GM18907 (cell line): ENCODE results near the gene SDK2.
"Not testable (repeated sequence)": the region's sequence is repeated elsewhere in the genome, so short reads cannot be mapped to it uniquely, and the experiment has no call there.

ENCODE experiments used
- ATAC-seq: cut with Tn5 transposase; IDR thresholded peaks from one replicate; pipeline ENCODE4 v1.9.1; 2021; ENCODE audit warnings: mild to moderate bottlenecking, moderate library complexity; ENCODE audit not compliant: unreplicated experiment

Gene SDK2

DNA sequence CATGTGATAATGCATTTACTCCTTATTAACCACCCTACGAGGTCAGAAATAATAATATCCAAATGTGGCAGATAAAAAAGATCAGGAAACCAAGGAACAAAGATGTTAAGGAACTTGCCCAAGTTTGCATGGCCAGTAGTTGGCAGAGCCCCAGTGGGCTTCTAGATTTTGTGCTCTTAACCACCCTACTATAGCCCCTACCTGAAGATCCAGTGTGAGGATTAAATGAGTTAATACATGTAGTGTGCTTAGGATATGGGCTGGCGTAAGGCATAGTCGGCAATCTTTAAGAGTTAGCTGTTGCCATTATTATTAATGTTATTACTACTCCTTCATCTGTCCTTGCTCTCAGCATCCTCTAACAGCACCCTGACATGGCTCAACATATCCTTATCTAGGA, 153.4 kb downstream of the SDK2 start:
- no peak for ATAC-seq

DNA sequence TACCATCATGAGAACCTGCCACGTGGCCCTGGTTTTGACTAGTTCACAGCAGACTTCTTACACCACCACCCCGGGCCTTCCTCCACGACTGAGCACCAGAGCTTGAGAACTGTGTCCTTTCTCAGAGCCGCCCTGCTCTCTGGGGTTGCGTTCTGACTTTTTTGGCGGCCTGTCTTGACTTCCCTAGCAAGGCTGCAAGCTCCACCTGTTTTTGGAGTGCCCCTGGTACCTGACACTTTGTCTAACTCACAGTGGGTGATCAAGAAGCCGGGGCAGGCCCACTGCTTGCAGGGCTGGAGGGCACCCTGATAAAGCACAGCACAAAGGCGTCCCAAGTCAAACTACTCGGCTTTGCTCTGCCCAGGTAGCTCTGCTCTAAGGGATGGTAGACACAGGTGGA, 154.3 kb downstream of the SDK2 start:
- no peak for ATAC-seq

DNA sequence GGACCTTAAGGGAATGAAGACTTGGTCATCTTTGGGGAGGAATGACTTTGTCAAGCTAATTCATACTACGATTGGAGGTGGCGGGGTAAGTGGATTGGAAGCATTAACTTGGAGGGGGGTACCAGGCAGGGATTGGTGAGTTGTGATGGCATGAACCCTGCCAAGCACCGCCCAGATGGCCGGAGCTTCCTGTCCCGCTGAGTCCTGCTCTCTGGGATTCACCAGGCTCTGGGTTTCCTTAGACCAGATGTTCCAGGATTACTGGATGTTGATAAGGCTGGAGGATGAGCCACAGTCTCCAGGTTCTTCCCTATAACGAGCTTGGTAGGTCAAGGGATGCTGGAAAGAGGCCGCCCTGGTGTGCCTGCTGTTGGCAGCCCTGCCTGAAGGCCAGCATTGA, 154.9 kb downstream of the SDK2 start:
- ATAC-seq: no peak

DNA sequence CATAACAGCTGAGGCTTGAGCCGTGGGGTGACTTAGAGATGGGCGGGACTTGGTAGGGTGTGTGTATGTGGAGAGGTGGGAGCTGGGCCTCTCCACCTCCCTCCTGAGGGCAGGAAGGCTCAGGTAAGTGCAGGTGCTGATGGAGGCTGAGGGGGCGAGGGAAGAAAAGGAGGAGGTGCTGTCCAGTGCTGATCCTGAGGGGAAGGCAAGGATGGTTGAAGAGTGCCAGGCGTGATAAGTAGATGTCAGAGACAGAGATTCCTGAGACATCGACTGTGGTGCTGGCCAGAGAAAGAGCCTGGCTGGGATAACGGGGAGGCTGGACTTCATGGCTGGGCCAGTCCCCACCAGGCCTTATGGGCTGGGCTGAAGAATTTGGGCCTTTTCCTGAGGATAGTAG, 159.1 kb downstream of the SDK2 start:
- no peak for ATAC-seq

DNA sequence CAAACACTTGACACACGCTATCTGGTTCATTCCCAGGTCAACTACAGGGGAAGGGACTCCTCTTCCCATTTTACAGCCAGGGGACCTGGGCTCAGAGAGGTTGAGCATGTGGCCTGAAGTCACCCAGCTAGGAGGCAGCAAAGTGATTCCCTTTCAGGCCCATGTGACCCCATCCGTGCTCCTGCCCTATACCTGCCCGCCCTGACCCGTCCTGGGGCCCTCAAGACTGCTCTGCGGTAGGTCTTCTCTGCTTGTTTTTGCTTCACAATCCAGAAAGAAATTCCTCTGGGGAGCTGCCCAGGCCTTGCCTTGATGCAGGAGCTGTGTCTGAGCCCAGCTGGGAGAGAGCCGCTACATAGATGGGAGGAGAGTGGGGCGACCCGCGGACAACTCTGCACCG, 161.4 kb downstream of the SDK2 start:
- no peak for ATAC-seq

DNA sequence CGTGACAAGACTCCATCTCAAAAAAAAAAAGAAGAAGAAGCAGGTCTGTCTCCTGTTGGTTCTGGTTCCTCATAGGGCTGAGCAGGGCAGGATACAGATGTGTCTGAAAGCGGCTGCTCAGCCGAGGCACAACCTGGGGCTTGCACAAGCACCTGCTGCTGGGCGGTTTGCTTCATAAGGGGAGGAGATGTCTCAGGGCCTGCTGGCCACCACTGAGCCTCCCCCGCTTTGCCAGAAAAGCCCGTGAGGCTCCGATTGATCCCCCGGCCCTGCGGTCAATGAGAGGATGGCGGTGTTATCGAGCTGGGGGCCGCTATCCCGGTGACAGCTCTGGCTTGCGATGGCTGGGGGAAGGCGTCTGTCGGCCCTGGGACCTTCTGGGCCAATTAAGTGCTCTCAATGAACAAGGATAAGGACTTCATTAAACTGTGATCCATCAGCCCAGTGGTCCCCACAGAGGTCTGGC, 162.0 kb downstream of the SDK2 start:
- ATAC-seq: no peak

DNA sequence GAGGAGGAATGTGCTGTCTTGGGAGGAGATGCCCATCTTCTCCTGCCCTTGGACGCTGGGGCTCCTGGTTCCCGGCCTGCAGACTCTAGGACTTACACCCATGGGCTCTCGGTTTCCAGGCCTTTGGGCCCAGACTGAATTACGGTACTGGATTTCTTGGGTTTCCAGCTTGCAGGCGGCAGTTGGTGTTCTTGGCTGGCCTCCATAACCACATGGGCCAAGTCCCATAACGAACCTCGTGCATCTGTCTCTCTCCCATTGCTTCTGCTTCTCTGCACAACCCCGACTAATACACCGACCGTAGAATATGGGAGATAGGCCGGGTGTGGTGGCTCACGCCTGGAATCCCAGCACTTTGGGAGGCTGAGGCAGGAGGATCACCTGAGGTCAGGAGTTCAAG, 162.6 kb downstream of the SDK2 start:
- ATAC-seq: no peak

DNA sequence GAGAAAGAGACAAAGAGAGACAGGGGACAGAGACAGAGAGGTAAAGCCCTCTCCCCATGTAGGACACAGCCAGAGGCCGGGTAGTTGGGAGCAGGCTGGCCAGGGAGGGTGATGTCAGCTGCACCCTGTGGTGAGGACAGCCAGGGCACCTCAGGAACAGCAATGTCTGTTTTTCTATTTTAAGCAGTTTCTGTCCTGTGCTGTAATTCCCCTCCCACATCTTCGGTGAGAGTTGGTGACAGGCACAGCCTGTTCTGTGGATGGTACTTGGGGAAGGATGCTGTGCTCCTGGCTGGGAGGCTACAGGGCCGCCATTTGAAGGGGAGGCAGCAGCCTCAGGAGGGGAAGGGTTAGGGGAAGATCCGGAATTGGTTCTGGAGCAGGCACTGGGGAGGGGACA, 163.5 kb downstream of the SDK2 start:
- ATAC-seq: no peak

DNA sequence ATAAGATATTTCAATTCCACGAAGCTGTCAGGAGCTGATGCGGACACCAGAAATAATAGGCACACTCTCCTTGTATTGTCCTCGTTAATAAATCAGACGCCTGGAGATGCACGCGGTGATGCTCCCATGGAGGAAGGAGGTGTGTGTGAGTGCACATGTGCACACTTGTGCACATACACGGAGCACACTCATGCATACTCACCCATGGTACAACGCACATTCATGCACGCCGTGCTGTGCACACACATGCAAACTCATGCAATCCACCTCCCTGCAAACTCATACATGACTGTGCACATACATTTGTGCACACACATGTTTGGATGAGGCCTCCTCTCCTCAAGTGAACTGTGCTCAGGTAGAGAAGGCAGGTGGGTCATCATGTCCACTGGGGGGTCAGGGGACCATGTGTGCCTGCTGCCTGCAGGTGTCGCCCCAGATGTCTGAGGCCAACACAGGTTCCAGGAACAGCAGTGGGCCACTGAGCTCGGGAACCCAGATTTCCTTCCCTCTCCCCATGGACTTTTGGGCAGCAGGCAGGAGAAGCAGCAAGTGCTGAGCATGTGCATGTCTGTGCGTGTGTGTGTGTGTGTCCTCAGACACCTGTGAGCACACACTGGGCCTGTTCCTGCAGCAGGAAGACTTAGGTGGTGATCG, 165.3 kb downstream of the SDK2 start:
- ATAC-seq: no peak

DNA sequence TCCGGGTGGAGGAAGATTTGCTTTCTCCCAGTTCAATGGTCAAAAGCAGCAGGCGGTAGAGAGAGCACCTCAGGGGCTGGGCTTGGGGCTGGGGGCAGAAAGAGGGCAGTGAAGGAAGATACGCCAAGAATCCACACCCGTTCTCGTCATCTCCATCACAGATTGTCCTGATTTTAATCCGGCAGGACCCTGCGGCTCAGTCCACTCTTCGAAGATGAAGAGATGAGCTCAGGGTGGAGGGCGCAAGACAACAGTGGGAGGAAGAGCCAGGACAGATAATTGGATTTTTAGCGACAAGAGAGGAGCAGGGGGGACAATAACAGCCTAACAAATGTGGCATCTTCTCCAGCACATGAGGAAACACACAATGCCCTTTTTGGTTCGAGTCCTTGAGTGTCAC, 165.9 kb downstream of the SDK2 start:
- no peak for ATAC-seq

DNA sequence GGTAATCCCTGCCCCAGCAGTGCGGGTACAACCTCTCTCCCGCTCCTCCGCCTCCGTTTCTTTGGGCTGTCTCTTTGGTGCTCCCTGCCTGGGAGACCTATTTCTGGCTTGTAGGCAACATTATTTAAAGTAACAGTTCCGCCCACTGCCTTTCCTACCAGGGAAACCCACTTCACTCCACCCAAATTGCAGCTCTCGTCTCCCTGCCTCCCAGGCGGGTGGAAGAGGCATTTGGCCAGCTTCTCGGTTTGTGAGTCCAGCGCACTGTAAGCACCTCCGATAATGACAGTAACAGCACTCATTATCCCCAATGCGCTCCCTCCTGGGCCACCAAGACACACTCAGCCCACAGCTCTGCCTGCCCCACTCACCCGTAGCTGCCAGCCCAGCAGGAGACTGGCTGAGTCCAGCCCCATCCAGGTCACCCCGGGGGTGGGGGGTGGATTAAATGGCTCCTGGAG, 167.3 kb downstream of the SDK2 start:
- ATAC-seq: no peak

DNA sequence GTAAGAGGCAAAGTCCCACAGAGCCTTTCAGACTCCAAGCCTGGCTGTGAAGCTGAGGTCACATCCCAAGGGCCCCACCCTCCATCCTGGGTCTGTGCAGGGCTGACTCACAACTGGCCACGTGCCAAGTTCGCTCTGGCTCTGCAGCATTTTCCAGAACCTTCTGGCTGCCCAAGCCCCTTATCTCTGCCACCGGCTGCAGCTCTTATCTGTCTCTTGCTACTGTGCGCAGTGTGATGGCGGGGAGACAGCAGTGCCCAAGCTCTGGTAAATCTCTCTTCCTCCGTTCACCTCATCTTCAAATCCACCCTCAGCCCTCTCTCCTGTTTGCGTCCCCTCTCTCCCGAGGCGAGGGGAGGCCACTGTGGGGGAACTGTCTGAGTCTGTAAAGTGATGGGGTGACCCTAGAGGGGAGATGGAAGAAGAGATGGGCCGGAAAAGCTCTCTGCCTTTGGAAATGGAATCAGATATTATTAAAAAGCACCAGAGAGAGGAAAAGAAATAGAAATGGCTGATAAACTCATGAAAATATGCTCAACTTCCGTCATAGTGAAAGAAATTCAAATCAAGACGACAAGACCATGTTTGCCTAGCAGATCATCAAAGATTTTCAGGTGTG, 169.8 kb downstream of the SDK2 start:
- no peak for ATAC-seq

DNA sequence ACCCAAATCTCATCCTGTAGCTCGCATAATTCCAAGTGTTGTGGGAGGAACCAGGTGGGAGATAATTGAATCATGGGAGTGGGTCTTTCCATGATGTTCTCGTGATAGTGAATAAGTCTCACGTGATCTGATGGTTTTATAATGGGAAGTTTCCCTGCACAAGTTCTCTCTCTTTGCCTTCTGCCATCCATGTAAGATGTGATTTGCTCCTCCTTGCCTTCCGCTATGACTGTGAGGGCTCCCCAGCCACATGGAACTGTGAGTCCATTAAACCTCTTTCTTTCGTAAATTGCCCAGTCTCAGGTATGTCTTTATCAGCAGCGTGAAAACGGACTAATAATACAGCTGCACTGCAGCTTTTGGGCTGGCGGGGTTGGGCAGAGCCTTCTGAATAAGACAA, 171.5 kb downstream of the SDK2 start:
- not testable (repeated sequence) for ATAC-seq

DNA sequence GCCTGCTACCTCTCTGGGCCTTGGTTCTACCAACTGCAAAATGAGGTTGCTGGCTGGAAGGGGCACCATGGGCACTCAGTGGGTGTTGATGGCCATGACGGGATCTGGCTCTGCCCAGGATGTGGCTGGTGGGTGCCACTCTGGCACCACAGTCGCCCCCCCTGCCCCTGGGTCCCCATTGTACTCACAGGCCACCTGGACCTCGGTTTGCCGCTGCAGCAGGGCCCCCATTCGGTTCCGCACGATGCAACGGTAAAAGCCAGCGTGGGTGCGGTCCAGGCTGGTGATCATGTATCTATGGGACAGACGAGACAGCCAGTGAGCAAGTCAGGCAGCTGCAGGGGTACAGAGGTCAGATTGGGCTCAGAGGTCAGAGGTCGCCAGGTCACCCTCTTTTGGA, 172.3 kb downstream of the SDK2 start:
- no peak for ATAC-seq

DNA sequence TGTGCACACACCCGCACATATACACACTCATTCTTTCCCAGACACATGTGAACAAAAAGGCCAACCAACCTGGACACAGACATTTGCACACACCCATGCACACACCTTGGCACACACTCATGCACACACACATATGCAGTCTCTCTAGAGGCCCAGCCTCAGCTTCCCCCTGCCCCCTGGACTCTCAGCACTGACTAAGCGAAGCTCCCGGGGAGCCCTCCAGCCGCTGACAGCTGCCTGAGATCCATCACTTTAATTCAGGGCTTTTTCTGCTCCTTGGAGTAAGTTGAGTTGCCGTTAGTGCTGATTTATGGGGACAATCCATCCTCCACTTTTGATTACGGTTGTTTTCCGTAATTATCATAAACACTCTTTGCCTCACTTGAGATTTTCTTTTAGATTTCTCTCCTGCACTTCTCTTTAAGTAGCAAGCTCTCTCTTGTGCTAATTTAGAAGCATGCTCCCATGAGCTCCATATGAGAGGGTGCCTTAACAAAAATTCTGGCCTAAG, 173.9 kb downstream of the SDK2 start:
- ATAC-seq: no peak

DNA sequence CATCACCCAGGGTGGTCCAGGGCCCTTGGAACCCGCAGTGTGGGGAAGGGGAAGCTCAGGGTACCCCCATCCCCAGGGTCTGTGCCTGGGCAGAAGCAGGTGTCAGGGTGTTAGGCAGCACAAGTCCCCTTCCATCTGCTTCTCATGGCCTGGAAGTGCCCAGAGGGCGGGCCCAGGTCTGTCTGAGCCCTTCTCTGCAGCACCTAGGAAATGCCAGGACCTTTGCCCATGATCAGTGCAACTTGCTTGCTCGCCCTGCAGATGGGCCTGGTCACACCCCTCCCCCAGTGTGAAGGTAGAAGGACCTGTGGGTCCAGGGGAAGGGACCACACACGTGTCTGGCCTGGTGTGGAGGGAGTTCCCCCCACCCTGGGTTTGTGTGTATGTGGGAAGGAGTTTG, 174.9 kb downstream of the SDK2 start:
- ATAC-seq: no peak

DNA sequence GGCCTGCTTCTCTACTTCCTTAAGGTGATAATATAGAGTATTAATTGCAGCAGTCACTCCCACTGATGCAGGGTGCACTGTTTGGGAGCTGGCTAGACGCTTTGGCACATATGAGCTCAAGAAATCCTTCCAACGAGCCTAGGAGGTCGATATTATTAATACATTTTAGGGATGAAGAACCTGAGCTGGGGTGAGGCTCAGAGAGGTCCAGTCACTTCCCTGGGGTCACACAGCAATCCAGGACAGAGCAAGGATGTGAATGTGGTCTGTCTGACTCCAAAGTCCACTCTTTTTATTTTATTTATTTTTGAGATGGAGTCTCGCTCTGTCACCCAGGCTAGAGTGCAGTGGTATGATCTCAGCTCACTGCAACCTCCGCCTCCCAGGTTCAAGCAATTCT, 176.0 kb downstream of the SDK2 start:
- ATAC-seq: no peak

DNA sequence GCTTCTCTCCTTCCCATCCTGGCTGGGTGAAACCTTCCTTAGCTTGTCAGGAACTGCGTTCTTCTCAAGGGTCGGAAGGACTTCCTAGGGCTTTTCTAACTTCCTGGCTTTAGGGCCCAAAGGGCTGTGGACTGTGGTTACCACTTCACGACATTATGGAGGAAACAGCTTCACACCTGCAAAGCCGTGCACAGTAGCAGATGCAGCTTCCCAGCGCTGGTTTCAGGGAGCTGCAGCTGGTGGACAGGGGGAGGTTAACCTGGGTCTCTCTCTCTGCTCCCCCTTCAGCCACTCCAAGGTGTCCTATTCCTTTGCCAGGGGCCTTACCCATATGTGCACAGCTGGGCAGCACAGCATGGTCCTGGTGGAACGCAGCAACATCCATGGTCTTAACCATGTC, 176.6 kb downstream of the SDK2 start:
- no peak for ATAC-seq

DNA sequence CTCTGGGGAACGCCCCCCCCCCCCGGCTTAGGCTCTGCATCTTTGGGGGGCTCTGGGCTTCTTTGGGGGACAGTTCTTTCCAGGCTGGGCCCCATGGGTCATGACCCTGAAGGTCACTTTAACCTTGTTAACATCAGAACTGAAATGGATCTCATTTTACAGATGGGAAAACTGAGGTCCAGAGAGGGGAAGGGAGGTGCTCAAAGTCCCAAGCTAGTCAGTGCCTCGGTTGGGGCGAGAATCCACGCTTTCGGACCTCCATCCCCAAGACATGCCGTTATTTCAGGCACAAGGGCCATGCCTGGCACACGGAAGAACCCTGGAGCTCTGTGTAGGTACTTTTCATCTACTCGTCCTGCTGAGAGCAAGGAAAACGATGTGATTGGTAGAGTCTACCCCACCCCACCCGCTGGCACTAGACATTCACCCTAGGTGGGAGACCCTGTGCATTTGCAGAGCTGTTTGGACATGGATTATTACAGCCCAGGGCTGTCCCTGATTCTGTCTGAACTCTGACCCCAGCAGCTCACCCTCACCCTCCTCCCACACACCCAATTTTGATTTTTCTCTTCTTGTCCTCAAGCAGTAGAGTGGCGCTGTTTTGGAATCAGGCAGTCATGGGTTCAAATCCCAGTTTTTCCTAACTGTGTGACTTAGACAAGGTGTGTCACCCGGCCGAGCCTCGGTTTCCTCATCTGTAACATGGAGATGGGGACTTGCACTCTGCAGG, 177.4 kb downstream of the SDK2 start:
- ATAC-seq: no peak

DNA sequence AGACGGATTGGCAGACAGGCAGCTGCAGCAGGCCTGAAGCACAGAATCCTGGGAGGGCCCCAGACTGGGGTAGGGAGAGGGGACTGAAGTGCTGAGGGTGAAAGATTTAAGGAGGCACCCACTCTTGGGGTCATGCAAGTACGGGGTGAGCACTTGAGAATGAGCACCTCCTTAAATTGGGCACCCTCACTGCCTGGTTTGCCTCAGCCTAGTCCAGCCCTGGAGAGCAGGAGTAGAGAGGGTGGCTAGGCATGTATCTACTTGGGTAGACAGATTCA, 178.4 kb downstream of the SDK2 start:
- no peak for ATAC-seq

DNA sequence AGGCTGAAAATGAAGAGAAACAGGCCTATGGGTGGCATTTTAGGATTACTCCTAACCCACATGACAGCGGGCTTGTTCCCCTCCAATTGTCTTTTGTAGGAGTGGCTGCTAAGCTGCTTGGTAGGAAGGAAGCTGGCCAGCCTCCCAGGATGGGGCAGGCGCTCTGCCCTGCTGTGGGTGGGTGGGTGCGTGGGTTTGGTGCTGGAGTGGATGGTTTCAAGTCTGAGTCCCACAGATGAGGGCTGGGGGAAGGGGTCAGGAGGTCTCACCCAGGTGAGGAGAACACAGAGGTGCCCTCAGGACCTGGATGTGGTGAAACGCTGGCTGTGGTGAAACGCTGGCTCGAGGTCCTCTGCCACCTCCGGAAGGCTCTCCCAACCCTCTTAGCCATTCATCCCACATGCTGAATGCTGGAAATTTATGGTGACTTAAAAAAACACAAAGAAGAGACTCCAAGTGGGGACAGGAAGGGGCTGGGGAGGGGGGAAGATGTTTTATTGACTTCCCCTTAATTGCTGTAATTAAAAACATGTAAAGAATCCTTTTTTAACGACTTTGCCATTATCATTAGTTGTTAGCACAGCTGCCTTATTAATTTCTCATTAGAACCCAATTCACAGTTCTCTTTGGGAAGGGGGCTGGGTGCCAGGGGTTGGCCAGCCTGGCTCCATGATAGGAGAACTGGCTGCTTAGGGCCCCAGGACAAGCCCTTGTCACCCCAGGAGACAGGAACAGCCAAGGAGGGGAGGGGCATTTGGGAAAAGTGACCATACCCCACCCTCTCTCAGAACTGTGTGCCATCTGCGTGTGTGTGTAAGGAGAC, 178.9 kb downstream of the SDK2 start:
- ATAC-seq: no peak
